HCT116 (cell line): ENCODE measurements around the gene GRIN2A. TPM values are rescaled to one million over a fixed set of nuclear protein-coding genes. Genes with fewer than 3 reads are reported as not detected.

Source experiments
- ATAC-seq: fragments of 200-7000 bp; cut with Tn5 transposase; 2 replicates; pipeline ENCODE4 v1.9.1; 2020; ENCODE audit warnings: mild to moderate bottlenecking, moderate library complexity
- BruUV-seq: library from RNA; stranded (reverse); fragments of 400-500 nt; replicated peaks from 2 replicates; lab custom pipeline; 2021; lab: Mats Ljungman, UMichigan
- CTCF ChIA-PET: fragments of 300-600 bp; sonication (Branson Sonifier 250); formaldehyde crosslinking; loops from one replicate; lab custom pipeline; 2021; ENCODE audit warnings: antibody characterized with exemption; lab: Charles Lee
- POLR2A ChIA-PET: fragments of 300-600, 350-600 bp; sonication (Branson Sonifier 250); formaldehyde crosslinking; loops from one replicate; lab custom pipeline; 2021; ENCODE audit warnings: antibody characterized with exemption; lab: Charles Lee
- RAD21 ChIA-PET, 2 experiments: fragments of 300-600 bp; sonication (Branson Sonifier 250); formaldehyde crosslinking; loops; one replicate each; lab custom pipeline; 2023; ENCODE audit warnings: low total read pairs in 2 of 2; ENCODE audit not compliant: uncharacterized antibody in 2 of 2, unreplicated experiment in 2 of 2, low non-redundant PET in 1 of 2; lab: Charles Lee
- DNase-seq: peaks from one replicate; pipeline ENCODE4 v3.0.0-alpha.2; 2010; ENCODE audit warnings: low read depth, low spot score
- H2AFZ ChIP-seq: fragments of 200-600 bp; shearing (Covaris generic), sonication (generic); 2 replicates; pipeline ENCODE4 v1.6.1; 2017; ENCODE audit warnings: low read depth, mixed run types, mixed read lengths, antibody characterized with exemption, low read length; ENCODE audit not compliant: poor library complexity, severe bottlenecking
- H3K27ac ChIP-seq: 2 replicates; pipeline ENCODE4 v1.5.1; 2012; ENCODE audit warnings: low read depth, low read length
- H3K27me3 ChIP-seq: fragments of 200-600 bp; sonication (generic); 2 replicates; pipeline ENCODE4 v1.6.1; 2016; ENCODE audit warnings: mixed run types, low read length, mixed read lengths; ENCODE audit not compliant: insufficient read depth
- H3K36me3 ChIP-seq, 2 experiments: fragments of 200-500 bp in 1 of 2; fragments of 200-600 bp in 1 of 2; sonication (Bioruptor generic) in 1 of 2; sonication (generic) in 1 of 2; 2 replicates each; pipeline versions ENCODE4 v1.5.1 to v1.6.1; 2014 to 2016; ENCODE audit warnings: low read length in 2 of 2, inconsistent platforms in 1 of 2, mixed read lengths in 1 of 2, mixed run types in 1 of 2; ENCODE audit not compliant: insufficient read depth in 2 of 2, control insufficient read depth in 1 of 2
- H3K4me1 ChIP-seq, 2 experiments: fragments of 200-600 bp in 1 of 2; sonication (generic) in 1 of 2; 2 replicates each; pipeline versions ENCODE4 v1.5.1 to v1.6.1; 2012 to 2017; ENCODE audit warnings: low read length in 2 of 2, inconsistent platforms in 1 of 2, mild to moderate bottlenecking in 1 of 2, mixed read lengths in 1 of 2, mixed run types in 1 of 2, moderate library complexity in 1 of 2; ENCODE audit not compliant: insufficient read depth in 2 of 2, control insufficient read depth in 1 of 2
- H3K4me2 ChIP-seq: fragments of 200-600 bp; sonication (generic); 2 replicates; pipeline ENCODE4 v1.6.1; 2017; ENCODE audit warnings: mixed run types, low read length, mixed read lengths
- H3K4me3 ChIP-seq, 2 experiments: fragments of 200-600 bp in 1 of 2; sonication (generic) in 1 of 2; replicated peaks in 1 of 2; 2 replicates each; pipeline ENCODE4 v1.5.1; 2011 to 2016; ENCODE audit warnings: low read length in 2 of 2, control low read depth in 1 of 2, low read depth in 1 of 2, mild to moderate bottlenecking in 1 of 2, mixed read lengths in 1 of 2, mixed run types in 1 of 2
- H3K79me2 ChIP-seq: fragments of 200-600 bp; sonication (generic); 2 replicates; pipeline ENCODE4 v1.6.1; 2017; ENCODE audit warnings: mild to moderate bottlenecking, mixed run types, low read length, moderate library complexity, mixed read lengths; ENCODE audit not compliant: insufficient read depth
- H3K9ac ChIP-seq: fragments of 200-600 bp; sonication (generic); 2 replicates; pipeline ENCODE4 v1.6.1; 2016; ENCODE audit warnings: low read length, mixed read lengths
- H3K9me2 ChIP-seq: fragments of 200-600 bp; sonication (generic), shearing (Covaris generic); 2 replicates; pipeline ENCODE4 v1.6.1; 2017; ENCODE audit warnings: mixed run types, mild to moderate bottlenecking, moderate library complexity; ENCODE audit not compliant: insufficient read depth
- H3K9me3 ChIP-seq, 2 experiments: fragments of 200-500 bp in 1 of 2; fragments of 200-600 bp in 1 of 2; sonication (Bioruptor generic) in 1 of 2; sonication (generic) in 1 of 2; 2 replicates each; pipeline ENCODE4 v1.6.1; 2014 to 2017; ENCODE audit warnings: low read length in 2 of 2, mixed read lengths in 2 of 2, inconsistent platforms in 1 of 2, low read depth in 1 of 2, mild to moderate bottlenecking in 1 of 2, mixed run types in 1 of 2, moderate library complexity in 1 of 2; ENCODE audit not compliant: control insufficient read depth in 1 of 2, insufficient read depth in 1 of 2
- H4K20me1 ChIP-seq: fragments of 200-600 bp; sonication (generic), shearing (Covaris generic); 2 replicates; pipeline ENCODE4 v1.6.1; 2017; ENCODE audit warnings: mixed run types, mild to moderate bottlenecking, moderate library complexity; ENCODE audit not compliant: insufficient read depth
- CBX3 ChIP-seq: IDR thresholded peaks from 2 replicates; pipeline ENCODE4 v1.6.1; 2012; ENCODE audit warnings: low read depth
- CEBPB ChIP-seq: IDR thresholded peaks from 2 replicates; pipeline ENCODE4 v1.6.1; 2012; ENCODE audit warnings: low read depth
- EGR1 ChIP-seq: IDR thresholded peaks from 2 replicates; pipeline ENCODE4 v1.6.1; 2012; ENCODE audit warnings: low read depth
- FOSL1 ChIP-seq: IDR thresholded peaks from 2 replicates; pipeline ENCODE4 v1.6.1; 2012; ENCODE audit warnings: low read depth
- JUND ChIP-seq: IDR thresholded peaks from 2 replicates; pipeline ENCODE4 v1.6.1; 2012
- POLR2A ChIP-seq: IDR thresholded peaks from 2 replicates; pipeline ENCODE4 v1.7.0; 2011; ENCODE audit warnings: borderline replicate concordance; ENCODE audit not compliant: insufficient read depth, insufficient read length; ENCODE audit errors: extremely low read depth
- POLR2AphosphoS5 ChIP-seq: IDR thresholded peaks from 2 replicates; pipeline ENCODE4 v1.6.1; 2011; ENCODE audit warnings: mild to moderate bottlenecking, low read depth, low read length, moderate library complexity
- SIN3A ChIP-seq: IDR thresholded peaks from 2 replicates; pipeline ENCODE4 v1.6.1; 2012; ENCODE audit warnings: low read depth
- SRF ChIP-seq: IDR thresholded peaks from 2 replicates; pipeline ENCODE4 v1.6.1; 2012; ENCODE audit warnings: low read depth
- YY1 ChIP-seq: IDR thresholded peaks from 2 replicates; pipeline ENCODE4 v1.6.1; 2011; ENCODE audit warnings: low read length, low read depth, moderate library complexity, mild to moderate bottlenecking; ENCODE audit not compliant: insufficient replicate concordance; ENCODE audit errors: extremely low read depth
- ZNF274 ChIP-seq: fragments of 200-500 bp; sonication (Bioruptor generic); IDR thresholded peaks from 2 replicates; pipeline ENCODE4 v1.6.1; 2014; ENCODE audit warnings: mild to moderate bottlenecking, low read depth, low read length, inconsistent platforms
- intact Hi-C: fragments of 100-400 bp; cut with micrococcal nuclease; formaldehyde crosslinking; loops from 2 replicates; pipeline ENCODE4 v1.10.0; 2022
- total RNA-seq: library from RNA; stranded (reverse); gene quantifications from one replicate; pipeline ENCODE4 v1.2.1, GENCODE V29; 2021; ENCODE audit not compliant: unreplicated experiment
- TF ChIP-seq, protein P1 (sequence below): IDR thresholded peaks from 2 replicates; pipeline ENCODE4 v1.6.1; 2012
- TF ChIP-seq, protein P2 (sequence below), 3 experiments: fragments of 200-600 bp in 1 of 3; sonication (generic) in 1 of 3; IDR thresholded peaks in 2 of 3; conservative IDR thresholded peaks in 1 of 3; 2 replicates each; pipeline ENCODE4 v1.5.1; 2012 to 2017; ENCODE audit warnings: low read depth in 2 of 3, low read length in 2 of 3, antibody characterized with exemption in 1 of 3, borderline replicate concordance in 1 of 3, control low read depth in 1 of 3, mild to moderate bottlenecking in 1 of 3, mixed read lengths in 1 of 3, mixed run types in 1 of 3, moderate library complexity in 1 of 3; ENCODE audit not compliant: insufficient read depth in 1 of 3
- TF ChIP-seq, protein P3 (sequence below): IDR thresholded peaks from 2 replicates; pipeline ENCODE4 v1.6.1; 2012
- TF ChIP-seq, protein P4 (sequence below): IDR thresholded peaks from 2 replicates; pipeline ENCODE4 v1.6.1; 2011; ENCODE audit warnings: mild to moderate bottlenecking, low read length, moderate library complexity; ENCODE audit not compliant: insufficient replicate concordance; ENCODE audit errors: extremely low read depth

Gene GRIN2A
- total RNA-seq, 1 experiment from 2014 or later: 0.02 TPM

DNA sequence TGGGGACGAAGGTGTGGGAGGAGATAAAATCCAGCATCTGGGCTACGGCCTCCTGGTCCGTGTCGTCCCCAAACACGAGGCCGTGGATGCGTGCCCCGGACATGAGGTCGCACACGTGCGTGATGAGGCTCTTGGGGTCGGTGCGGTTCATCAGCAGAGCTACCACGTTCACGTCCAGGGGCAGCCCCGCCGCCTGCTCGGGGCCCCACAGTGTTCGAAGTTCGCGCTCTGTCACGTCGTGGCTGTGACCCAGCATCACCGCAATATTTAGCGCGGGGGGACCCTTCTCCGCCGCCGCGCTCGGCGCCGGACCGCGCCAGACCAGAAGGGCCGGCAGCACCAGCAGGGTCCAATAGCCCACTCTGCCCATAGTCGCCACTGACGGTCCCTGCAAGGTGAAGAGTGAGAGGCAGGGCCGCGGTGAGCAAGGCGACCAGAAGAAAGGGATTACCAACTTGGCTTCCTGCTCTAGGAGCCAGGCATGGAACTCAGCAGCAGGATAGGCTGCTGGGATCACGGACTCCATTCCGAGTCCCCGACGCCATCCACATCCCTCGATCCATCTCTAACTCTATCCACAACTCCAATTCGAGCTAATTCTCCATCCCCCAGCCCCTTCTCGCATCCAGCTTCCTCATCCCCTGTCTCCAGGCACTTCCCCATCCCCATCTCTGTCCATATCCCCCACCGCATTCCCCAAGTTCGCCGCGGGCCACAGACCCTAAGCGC is 2.0 kb downstream of the GRIN2A start:
- no peaks in the 10 kb centered on the region for H3K36me3 ChIP-seq
- intact Hi-C loops: loop anchor here (2.0 kb wide), 1 partner anchor 531 kb away; no protein-coding TSS in a partner anchor
- no peak overlapping the region for H3K4me2 ChIP-seq
- no peak for TF ChIP-seq JUND
- TF ChIP-seq POLR2A: no peak
- TF ChIP-seq SRF: no peak
- no peak for TF ChIP-seq EGR1
- TF ChIP-seq, protein P1, sequence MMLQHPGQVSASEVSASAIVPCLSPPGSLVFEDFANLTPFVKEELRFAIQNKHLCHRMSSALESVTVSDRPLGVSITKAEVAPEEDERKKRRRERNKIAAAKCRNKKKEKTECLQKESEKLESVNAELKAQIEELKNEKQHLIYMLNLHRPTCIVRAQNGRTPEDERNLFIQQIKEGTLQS: no peak
- TF ChIP-seq, protein P2, sequence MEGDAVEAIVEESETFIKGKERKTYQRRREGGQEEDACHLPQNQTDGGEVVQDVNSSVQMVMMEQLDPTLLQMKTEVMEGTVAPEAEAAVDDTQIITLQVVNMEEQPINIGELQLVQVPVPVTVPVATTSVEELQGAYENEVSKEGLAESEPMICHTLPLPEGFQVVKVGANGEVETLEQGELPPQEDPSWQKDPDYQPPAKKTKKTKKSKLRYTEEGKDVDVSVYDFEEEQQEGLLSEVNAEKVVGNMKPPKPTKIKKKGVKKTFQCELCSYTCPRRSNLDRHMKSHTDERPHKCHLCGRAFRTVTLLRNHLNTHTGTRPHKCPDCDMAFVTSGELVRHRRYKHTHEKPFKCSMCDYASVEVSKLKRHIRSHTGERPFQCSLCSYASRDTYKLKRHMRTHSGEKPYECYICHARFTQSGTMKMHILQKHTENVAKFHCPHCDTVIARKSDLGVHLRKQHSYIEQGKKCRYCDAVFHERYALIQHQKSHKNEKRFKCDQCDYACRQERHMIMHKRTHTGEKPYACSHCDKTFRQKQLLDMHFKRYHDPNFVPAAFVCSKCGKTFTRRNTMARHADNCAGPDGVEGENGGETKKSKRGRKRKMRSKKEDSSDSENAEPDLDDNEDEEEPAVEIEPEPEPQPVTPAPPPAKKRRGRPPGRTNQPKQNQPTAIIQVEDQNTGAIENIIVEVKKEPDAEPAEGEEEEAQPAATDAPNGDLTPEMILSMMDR (IDR thresholded peaks at IDR 0.05 in 2 of 3, conservative IDR thresholded peaks at IDR 0.05 in 1 of 3; ENCODE audit: borderline replicate concordance in 1 of 3, insufficient read depth in 1 of 3, low read depth in 2 of 3, low read length in 2 of 3): no peak
- TF ChIP-seq CEBPB: no peak
- no peak for TF ChIP-seq ZNF274
- no peak for TF ChIP-seq CBX3
- TF ChIP-seq, protein P3, sequence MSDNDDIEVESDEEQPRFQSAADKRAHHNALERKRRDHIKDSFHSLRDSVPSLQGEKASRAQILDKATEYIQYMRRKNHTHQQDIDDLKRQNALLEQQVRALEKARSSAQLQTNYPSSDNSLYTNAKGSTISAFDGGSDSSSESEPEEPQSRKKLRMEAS: no peak
- TF ChIP-seq POLR2AphosphoS5: no peak
- no peak for TF ChIP-seq SIN3A
- no peak for TF ChIP-seq FOSL1
- TF ChIP-seq, protein P4, sequence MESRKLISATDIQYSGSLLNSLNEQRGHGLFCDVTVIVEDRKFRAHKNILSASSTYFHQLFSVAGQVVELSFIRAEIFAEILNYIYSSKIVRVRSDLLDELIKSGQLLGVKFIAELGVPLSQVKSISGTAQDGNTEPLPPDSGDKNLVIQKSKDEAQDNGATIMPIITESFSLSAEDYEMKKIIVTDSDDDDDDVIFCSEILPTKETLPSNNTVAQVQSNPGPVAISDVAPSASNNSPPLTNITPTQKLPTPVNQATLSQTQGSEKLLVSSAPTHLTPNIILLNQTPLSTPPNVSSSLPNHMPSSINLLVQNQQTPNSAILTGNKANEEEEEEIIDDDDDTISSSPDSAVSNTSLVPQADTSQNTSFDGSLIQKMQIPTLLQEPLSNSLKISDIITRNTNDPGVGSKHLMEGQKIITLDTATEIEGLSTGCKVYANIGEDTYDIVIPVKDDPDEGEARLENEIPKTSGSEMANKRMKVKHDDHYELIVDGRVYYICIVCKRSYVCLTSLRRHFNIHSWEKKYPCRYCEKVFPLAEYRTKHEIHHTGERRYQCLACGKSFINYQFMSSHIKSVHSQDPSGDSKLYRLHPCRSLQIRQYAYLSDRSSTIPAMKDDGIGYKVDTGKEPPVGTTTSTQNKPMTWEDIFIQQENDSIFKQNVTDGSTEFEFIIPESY: no peak
- TF ChIP-seq YY1: no peak
- ChIA-PET RAD21 (interaction anchor here in 1 of 2 experiments (0.6 to 1.0 kb wide), 2 partner anchors 982 to 1041 kb away, joined by 3 read pairs; no protein-coding TSS in a partner anchor), POLR2A (no interaction called here), CTCF (interaction anchor here (1.0 to 1.4 kb wide), 3 partner anchors 532 to 1041 kb away, joined by 4 to 12 read pairs (median 5); no protein-coding TSS in a partner anchor)
- H3K9me2 ChIP-seq: no peaks in the 10 kb centered on the region
- ATAC-seq: no peak
- peaks cover 0 to 4% of the 10 kb centered on the region in 2 experiments; a peak in 1 of 4 replicates for H3K4me1 ChIP-seq
- no peak for DNase-seq
- H3K9me3 ChIP-seq: no peaks in the 10 kb centered on the region
- H2AFZ ChIP-seq: no peak overlapping the region
- H3K27me3 ChIP-seq: 0 out of 2 replicates have a peak, but pooled peaks cover under 1% of the 10 kb centered on the region
- no TSS peak for BruUV-seq
- no peaks in the 10 kb centered on the region for H4K20me1 ChIP-seq
- no peak overlapping the region for H3K4me3 ChIP-seq
- no peak overlapping the region for H3K27ac ChIP-seq
- H3K79me2 ChIP-seq: no peaks in the 10 kb centered on the region
- H3K9ac ChIP-seq: no peak overlapping the region
